ENCODE data around the gene GUCA2B.

Gene GUCA2B

DNA sequence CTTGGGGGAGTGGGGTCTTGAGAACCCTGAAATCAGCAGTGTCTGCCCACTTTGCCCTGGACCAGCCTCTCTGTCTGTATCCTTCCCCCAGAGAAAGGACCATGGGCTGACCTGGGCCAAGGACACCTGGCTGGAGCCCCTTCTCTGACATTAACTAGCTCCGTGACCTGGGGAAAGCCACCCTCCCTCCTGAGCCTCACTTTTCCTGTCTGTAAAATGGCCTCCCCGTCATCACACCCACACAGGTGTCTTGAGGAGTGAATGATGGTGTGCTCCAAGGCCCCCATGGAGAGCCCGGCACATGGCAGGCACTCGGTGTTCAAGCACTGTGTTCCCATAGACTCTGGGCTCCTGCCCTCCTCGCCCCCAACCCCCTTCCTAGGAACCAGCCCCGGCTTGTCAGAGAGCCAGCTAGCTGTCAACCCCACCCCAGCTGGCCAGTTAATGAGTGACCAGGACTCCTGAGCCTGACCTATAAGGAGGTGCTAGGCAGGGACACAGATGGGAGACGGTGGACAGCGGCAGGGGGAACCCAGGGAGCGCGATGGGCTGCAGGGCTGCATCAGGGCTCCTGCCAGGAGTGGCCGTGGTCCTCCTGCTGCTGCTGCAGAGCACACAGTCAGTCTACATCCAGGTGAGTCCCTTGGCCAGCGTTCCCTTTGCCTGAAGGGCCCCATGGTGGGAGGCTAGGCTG is at the start of gene GUCA2B:
Gene GUCA2B (plus strand): TSS at position 504 of the 694 bp plus-strand sequence. CDS start 41 bp downstream, at position 545.
- DNase-seq (ENCODE audit: extremely low read depth in 1 of 2, low read depth in 1 of 2), result no peak

DNA sequence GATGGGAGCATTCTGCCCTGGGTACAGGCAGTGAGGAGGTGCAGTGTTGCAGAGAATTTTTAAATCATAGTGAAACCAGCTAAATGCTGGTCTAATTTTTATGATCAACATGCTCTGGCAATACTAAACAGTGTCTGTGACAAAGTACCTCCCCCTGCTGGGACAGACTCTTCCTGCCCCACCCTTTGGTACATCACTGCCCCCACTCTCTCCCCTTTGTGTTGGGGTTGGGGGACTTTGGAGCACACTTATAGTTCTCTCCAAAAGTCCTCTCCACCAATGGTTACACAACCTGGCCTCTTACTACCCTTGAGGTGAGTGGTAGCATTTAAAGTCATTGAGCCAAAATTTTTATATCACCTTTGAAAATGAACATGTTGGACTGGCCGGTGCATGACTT is 48.2 kb upstream of the GUCA2B start:
- DNase-seq (ENCODE audit: extremely low read depth in 1 of 2, low read depth in 1 of 2), result no peak

DNA sequence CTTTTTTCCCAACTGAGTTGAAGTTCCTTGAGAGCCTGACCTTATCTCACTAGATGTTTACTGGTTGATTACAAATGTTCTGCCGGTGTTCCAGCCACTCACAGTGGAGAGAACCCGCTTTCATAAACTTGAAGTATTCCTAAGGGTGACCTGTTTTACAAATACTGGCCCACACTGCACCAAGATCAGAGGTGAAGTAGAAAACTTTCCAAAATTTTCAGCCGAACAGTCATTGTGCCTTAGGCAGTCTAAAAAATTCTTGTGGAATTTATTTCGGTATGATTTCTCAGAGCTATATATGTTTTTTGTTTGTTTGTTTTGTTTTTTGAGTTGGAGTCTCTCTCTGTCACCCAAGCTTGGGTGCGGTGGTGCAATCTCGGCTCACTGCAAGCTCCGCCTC is 44.9 kb upstream of the GUCA2B start:
- DNase-seq (ENCODE audit: extremely low read depth in 1 of 2, low read depth in 1 of 2), result no peak

DNA sequence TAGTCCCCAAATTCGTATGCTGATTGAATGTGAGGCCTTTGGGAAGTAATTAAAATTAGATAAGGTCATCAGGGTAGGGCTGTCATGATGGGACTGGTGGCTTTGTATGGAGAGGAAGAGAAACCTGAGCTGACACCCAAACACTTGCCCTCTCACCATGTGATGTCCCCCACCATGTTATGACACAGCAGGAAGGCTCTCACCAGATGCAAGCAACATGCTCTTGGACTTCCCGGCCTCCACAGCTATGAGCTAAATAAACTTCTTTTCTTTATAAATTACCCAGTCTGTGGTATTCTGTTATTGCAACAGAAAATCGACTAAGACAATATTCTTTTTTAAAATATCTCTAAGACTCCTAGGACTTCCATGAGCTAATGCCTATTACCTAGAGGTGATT is 43.6 kb upstream of the GUCA2B start:
- DNase-seq (ENCODE audit: extremely low read depth in 1 of 2, low read depth in 1 of 2), result no peak

DNA sequence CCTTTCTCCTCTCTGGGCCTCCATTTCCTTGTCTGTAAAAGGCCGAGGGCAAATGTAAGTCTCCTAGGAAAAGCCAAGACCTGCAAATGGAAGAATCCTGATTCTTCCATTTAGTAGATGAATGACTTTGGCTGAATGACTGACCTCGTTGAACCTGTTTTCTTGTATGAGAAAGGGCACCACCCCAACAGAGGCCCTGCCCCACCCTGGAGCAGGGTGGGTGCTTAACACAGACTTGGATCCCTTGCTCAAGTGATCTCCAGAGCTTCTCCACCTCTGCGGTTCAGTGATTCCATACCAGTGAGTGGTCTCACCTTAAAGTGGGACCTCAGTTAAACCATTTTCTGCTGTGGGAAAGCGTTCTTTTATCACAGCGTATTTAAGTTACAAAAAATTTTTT is 39.0 kb upstream of the GUCA2B start:
- DNase-seq (ENCODE audit: extremely low read depth in 1 of 2, low read depth in 1 of 2), result no peak

DNA sequence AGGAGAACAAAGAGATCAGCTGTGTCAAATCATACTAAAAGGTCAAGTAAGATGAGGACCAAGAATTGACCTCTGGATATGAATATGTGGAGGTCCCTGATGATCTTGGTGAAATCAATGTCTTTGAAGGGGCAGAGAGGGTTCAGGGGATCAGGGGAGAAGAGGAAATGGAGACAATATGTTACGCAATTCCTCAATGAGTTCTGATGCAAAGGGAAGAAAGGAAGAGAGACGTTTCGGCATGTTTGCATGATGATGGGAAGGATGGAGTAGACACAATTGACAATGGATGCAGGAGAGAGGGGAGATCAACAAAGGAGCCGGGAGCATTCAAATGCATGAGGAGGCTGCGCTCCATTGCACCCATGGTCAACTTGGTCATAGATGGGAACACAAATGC is 36.0 kb upstream of the GUCA2B start:
- DNase-seq (ENCODE audit: extremely low read depth in 1 of 2, low read depth in 1 of 2), result no peak

DNA sequence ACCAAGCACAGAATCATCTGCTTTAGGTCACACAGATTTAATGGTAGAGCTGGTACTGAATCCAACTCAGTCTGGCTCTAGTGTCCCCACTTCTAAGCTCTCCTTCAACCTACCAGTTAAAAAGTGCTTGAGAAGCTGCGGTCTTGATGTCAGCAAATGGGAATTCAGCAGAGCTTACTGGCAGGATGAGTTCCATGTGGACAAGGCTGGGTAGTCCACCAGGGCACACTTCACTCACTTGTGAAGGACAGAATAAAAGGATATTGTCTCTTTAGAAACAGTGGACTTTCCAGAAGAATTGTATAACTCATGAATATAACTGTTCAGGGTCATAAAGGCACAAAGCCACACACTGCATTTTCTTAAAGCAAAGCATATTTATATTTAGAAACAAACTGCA is 35.1 kb upstream of the GUCA2B start:
- no peak for DNase-seq (ENCODE audit: extremely low read depth in 1 of 2, low read depth in 1 of 2)

DNA sequence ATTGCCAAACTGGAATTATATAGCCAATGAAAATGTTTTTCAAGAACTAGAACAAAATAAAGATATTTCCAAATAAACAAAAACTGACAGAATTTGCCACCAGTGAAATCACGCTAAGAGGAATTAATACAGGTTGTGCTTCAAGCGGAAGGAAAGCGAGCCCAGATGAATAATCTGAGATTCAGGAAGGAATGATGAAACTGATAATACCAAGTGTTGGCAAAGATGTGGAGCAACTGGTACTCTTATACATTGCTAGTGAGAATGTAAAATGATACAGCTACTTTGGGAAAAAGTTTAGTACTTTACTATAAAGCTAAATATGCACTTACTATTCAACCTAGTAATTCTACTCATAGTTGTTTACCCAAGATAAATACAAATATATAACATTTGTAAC is 30.8 kb upstream of the GUCA2B start:
- no peak for DNase-seq (ENCODE audit: extremely low read depth in 1 of 2, low read depth in 1 of 2)

DNA sequence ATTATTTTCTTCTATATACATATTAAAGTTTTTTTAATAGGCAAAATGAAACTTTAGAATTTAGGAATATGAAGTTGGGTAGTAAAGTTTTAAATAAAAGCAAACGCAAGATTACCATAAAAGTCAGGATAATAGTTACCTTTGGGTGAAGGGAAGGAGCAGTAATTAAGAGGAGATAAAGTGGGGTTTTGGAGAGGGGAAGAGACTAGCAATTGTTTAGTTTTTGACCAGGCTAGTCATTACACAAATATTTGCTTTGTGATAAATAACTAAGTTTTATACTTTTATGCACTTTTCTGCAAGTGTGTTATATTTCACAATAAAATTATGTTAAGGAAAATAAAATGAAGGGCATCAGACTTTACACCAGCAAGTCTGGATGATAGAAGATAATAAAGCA is 27.7 kb upstream of the GUCA2B start:
- DNase-seq (ENCODE audit: extremely low read depth in 1 of 2, low read depth in 1 of 2), result no peak

DNA sequence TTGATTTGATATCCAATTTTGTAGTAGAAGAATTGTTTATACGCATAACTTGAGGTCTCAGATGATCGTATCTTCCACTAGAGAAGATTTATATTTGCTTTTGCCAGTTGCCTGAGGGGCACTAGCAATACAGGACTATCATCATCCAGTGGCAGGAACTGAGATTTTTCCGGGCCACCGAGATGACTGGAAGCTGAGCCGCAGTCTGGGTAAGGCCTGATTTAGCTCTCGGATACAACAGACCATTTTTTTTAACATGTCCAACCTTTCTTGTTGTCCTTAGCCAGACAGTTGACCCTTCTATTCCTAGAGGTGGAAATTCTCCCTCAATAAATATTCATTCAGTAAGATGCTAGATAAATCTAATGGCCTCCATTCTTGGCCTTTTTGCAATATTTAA is 25.4 kb upstream of the GUCA2B start:
- no peak for DNase-seq (ENCODE audit: extremely low read depth in 1 of 2, low read depth in 1 of 2)

DNA sequence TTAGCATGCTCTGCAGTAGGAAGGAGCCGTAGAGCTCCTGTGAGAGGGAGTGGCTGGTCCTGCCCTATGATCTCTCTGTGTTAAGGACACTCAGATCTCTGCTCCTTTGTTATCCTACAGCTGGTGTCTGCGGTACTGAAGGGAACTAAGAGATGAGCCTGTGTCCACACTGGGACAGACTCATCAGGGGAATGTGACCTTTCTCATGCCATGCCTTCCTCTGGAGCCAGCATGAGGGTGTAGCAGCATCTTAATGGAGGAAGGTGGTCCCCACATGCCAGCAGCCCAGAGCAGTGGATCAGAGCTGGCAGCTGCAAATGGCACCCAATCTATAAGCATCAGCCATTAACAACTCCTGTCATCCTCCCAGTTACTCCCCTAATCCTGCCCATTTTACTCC is 24.7 kb upstream of the GUCA2B start:
- no peak for DNase-seq (ENCODE audit: extremely low read depth in 1 of 2, low read depth in 1 of 2)

DNA sequence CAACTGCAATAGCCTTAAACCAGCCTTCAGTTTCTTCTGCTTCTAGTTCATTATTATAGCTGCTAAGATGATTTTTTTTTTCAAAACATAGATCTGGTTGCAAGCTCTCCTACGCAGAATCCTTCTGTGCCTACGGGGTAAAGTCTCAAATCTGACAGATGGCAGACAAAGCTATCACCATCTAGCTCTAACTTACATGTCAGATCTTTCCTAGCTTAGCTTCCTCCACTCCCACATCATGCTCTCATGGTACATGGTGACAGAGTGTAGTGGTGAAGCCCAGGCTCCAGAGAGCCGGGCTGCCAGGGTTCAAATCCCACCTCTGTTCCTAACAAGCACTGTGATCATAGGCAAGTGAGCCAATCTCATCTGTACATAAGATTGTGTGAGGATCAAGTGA is 24.2 kb upstream of the GUCA2B start:
- no peak for DNase-seq (ENCODE audit: extremely low read depth in 1 of 2, low read depth in 1 of 2)

DNA sequence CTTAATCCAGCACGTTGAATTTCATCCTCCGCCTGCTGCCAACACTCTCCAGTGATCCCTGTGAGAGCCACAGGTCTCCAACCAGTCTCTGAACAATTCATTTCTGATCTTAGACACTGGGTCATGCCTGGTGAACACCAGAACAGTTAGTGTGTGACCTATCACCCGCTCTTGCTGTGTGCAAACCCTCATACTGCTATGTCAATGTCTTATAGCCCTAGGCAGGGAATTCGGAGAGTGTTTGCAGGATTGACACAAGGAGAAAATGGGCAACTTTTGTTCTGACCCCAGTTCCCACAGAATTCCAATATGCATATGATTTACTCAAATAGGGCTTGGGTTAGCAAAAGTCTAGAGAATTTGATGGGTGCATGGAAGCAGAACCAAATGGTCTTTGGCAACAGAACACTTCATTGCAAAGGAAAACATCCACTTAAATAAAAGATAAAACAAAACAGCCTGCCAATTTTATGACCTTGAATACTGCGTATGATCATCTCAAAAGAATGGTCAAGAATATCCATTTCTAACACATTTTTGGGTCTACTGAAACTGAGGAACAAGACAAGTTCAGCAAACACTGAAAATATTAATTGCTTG is 23.0 kb upstream of the GUCA2B start:
- no peak for DNase-seq (ENCODE audit: extremely low read depth in 1 of 2, low read depth in 1 of 2)

DNA sequence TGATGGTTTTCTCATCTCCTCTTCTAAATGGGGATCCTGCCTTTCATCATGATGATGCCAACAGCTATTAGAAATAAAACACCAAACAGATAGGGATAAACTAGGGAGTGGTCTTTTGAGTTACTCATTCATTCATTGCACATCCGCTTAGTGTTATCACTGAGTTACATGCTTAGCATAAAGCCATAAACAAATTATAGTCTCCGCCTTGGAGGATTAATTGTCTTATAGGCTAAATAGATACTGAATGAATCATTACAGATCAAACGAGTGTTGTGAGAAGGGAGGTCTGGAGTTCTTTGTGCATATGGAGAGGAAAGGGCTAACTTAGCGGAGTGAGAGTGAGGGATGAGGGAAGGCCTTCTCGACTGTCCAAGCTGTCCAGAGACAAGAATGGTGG is 19.8 kb upstream of the GUCA2B start:
- DNase-seq (ENCODE audit: extremely low read depth in 1 of 2, low read depth in 1 of 2), result no peak

DNA sequence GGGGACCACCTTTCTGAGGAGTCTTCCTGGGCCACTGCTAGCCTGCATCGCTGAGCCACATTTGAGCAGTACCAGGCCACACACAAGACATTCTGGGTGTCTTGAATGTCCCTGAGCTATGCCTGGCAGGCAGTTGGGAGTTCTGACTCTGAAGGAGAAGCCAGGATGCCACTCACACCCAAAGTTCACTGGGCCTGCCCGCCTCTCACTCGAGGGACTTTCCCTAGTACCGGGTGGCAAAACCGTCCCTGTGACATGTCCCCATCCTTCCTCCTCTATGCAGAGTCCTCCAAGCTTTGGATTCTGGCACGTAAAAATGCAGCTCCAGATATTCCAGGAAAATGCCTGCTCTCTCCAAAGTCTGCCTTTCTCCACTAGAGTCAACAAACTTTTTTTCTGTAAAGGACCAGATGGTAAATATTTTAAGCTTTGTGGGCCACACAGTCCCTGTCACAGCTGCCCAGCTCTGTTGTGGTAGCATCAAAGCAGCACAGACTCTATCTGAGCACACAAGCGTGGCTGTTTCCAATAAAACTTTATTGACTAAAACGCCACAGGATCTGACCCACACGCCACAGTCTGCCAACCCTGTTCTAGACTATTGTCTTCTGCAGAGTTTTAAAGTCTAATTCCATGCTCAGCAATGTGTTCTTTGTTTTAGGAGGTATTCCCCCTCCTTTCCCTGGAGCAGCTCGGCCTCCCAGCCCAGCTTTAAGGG is 19.2 kb upstream of the GUCA2B start:
- no peak for DNase-seq (ENCODE audit: extremely low read depth in 1 of 2, low read depth in 1 of 2)

DNA sequence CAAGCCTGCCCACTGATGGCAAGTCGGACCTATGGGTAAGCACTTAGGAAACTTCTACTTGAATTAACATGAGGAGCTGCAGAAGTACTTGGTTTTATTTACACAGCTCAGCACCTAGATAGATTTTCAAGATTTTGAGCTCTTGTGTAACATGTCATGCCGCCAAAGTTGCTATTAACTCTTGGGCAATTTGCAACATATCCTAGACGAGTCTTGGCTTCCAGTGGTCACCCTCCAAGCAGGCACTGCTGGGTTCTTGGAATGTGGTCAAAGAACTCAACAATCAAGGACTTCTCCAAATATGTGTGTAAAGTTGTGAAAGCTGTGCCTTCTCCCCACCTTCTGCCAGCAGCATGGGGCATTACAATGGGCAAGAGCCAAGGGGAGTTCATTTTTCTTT is 17.8 kb upstream of the GUCA2B start:
- no peak for DNase-seq (ENCODE audit: extremely low read depth in 1 of 2, low read depth in 1 of 2)

DNA sequence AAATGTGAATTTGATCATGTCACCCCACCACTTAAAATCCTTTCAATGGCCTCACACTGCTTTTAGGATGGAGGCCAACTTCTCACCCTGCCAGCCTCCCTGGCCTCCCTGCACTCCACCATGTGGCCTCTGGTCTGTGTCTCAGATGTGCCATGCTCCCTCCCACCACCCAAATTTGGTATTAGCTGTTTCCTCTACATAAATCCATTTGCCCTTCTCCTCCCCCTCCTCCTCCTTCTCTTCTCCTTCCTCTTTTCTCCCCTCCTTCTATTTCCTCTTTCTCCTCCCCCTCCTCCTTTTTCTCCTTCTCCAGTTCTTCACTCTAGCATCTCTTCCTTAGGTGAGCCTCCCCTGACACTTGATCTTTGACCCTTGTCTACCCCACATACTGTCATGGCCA is 16.7 kb upstream of the GUCA2B start:
- no peak for DNase-seq (ENCODE audit: extremely low read depth in 1 of 2, low read depth in 1 of 2)

DNA sequence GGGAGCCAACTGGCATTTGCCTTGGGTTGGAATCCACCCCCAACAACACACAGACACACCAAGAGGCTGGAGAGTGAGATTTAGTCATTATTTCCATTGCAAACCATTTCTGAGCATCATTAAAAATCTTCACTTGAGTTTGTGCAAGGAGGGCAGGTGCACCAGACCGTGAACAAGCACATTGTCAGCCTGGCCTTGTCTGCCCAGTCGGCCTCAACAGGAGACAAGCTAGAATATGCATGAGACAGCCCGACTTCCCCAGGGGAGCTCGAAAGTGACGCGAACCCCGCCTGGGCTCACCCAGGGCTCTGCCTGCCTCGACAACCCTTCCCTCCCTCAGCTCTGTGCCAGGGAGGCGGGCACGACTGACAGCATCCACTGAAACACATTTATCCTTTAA is 15.4 kb upstream of the GUCA2B start:
- no peak for DNase-seq (ENCODE audit: extremely low read depth in 1 of 2, low read depth in 1 of 2)

DNA sequence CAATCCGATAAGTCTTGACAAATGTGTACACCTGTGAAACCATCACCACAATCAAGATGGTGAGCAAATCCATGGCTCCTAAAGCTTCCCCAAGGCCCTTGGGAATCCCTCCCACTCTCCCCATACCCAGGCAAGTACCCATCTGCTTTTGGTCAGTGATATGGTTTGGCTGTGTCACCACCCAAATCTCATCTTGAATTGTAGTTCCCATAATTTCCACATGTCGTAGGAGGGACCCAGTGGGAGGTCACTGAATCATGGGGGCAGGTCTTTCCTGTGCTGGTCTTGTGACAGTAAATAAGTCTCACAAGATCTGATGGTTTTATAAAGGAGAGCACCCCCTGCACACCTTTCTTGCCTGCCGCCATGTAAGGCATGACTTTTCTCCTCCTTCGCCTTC is 14.6 kb upstream of the GUCA2B start:
- no peak for DNase-seq (ENCODE audit: extremely low read depth in 1 of 2, low read depth in 1 of 2)

DNA sequence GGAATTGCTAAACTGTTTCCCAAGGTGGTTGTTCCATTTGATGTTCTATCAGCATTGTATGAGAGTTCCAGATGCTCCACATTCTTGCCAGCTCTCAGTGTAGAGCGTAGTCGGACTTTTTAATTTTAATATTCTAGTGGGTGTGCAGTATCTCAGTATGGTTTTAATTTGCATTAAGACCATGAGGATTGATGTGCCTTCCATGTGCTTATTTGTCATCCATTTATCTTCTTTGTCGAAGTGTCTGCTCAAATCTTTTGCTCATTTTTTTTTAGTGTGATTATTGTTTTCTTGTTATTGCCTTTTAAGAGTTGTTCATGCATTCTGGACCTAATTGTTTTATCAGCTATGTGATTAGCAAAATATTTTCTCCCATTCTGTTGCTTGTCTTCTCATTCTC is 13.8 kb upstream of the GUCA2B start:
- no peak for DNase-seq (ENCODE audit: extremely low read depth in 1 of 2, low read depth in 1 of 2)

DNA sequence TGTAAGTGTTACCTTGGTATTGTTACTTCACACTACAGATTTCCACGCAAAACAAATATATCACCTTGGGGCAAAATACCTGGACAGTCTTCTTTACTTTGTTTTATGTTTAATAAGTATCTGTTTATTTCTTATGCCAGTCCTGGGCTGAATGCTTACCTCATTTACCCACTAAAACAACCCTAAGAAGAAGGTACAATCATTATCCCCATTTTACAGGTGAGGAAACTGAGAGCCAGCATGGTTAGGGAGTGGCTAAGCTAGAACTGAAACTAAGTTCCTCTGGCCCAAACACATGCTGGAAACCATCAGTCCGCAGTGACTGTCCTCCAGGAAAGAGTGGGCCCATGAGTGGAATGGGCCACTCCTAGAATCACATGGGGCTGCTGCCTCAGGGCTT is 13.0 kb upstream of the GUCA2B start:
- no peak for DNase-seq (ENCODE audit: extremely low read depth in 1 of 2, low read depth in 1 of 2)

DNA sequence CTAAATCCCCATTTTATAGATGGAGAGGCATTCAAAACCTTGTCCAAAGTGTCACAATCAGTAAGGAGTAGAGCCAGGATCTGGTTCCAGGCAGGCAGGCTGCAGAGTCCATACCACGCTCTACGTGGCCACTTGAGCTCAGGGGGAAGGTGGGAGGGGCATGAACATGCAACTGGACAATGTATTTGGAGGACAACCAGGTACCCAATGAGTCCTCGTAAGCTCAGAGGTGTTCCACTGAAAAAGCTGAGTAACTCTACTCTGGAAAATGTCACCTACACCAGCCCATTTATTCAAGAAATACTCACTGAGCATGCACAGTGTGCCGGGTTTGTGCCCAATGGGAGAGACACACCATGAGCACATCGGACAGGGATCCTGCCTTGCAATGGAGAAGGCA is 11.2 kb upstream of the GUCA2B start:
- no peak for DNase-seq (ENCODE audit: extremely low read depth in 1 of 2, low read depth in 1 of 2)

All from activated CD8-positive, alpha-beta memory T cell treated with anti-CD3 and anti-CD28 coated beads for 1 hour (primary cell).